Heart right ventricle (tissue), 16 donors: ENCODE results near the gene ASB13. TPM values are rescaled to one million over a fixed set of nuclear protein-coding genes. Genes with fewer than 3 reads are reported as not detected.

ENCODE experiments used
- ATAC-seq, 8 donors: fragments of 200-7000 bp; cut with Tn5 transposase; one replicate each; pipeline ENCODE4 v1.9.1; 2020; ENCODE audit warnings: mild to moderate bottlenecking in 8 of 8, moderate library complexity in 8 of 8, moderate number of reproducible peaks in 1 of 8
- DNase-seq, 2 donors: peaks; one replicate each; pipeline ENCODE4 v3.0.0-alpha.2; 2020
- H3K27ac ChIP-seq, 10 donors: fragments of 200-600 bp; sonication (generic) in 2 of 10; one replicate each; pipeline versions ENCODE4 v1.5.0 to v1.8.0; 2020 to 2022; ENCODE audit warnings: mild to moderate bottlenecking in 3 of 10
- H3K27me3 ChIP-seq, 7 donors: fragments of 200-600 bp; one replicate each; pipeline ENCODE4 v1.8.0; 2021 to 2022; ENCODE audit warnings: mild to moderate bottlenecking in 2 of 7
- H3K36me3 ChIP-seq, 9 donors: fragments of 200-600 bp; sonication (generic) in 1 of 9; one replicate each; pipeline versions ENCODE4 v1.5.0 to v1.8.0; 2020 to 2022; ENCODE audit warnings: mild to moderate bottlenecking in 2 of 9
- H3K4me1 ChIP-seq, 9 donors: fragments of 200-600 bp; sonication (generic) in 1 of 9; one replicate each; pipeline versions ENCODE4 v1.5.0 to v1.8.0; 2020 to 2022; ENCODE audit warnings: mild to moderate bottlenecking in 4 of 9
- H3K4me3 ChIP-seq, 10 donors: fragments of 200-600 bp; sonication (generic) in 2 of 10; one replicate each; pipeline versions ENCODE4 v1.5.0 to v1.8.0; 2020 to 2022; ENCODE audit warnings: mild to moderate bottlenecking in 7 of 10, moderate library complexity in 2 of 10
- H3K9me3 ChIP-seq, 11 donors: fragments of 200-600 bp in 10 of 11; sonication (generic) in 2 of 11; one replicate each; pipeline versions ENCODE4 v1.5.0 to v1.8.0; 2013 to 2022; ENCODE audit warnings: mild to moderate bottlenecking in 2 of 11, control low read depth in 1 of 11, moderate library complexity in 1 of 11
- CTCF ChIP-seq, 9 donors: fragments of 200-600 bp; sonication (generic) in 2 of 9; IDR thresholded peaks; one replicate each; pipeline versions ENCODE4 v1.5.0 to v1.8.0; 2021 to 2022; ENCODE audit warnings: antibody characterized with exemption in 9 of 9, mild to moderate bottlenecking in 5 of 9, moderate library complexity in 1 of 9
- WGBS, 2 donors: extraction: QIAGEN DNeasy Blood & Tissue Kit; methylation state at CpG; one replicate each; pipeline ENCODE4 v1.1.7; 2013; ENCODE audit warnings: inconsistent platforms in 1 of 2; 5-methylcytosine and 5-hydroxymethylcytosine counted together
- intact Hi-C, 10 donors: fragments of 100-400 bp; cut with DNase I; formaldehyde crosslinking; loops; one replicate each; pipeline versions ENCODE4 v1.11.1 to v1.14.2; 2022
- polyA plus RNA-seq, 2 donors: library from polyadenylated mRNA; stranded (reverse); fragments of 200-250 nt; gene quantifications; one replicate each; pipeline ENCODE4 v1.2.3, GENCODE V29; 2013
- total RNA-seq, 10 donors: library from RNA; stranded (reverse); fragmentation: NEBNext Ultra II Directional in 3 of 10; extraction: Animal tissue kit (Norgen Biotek cat#: 25700) in 3 of 10; gene quantifications; one replicate each; pipeline versions ENCODE4 v1.2.1 to v1.2.4, GENCODE V29; 2021 to 2023
- donor health status: Arrhythmogenic right ventricular cardiomyopathy.
- donor health status: ischemic (EF 13 %, LVEDD 7.1; RV severe dilation, severe dysfunction).
- donor health status: healthy with polysubstance abuse.
- donor health status: DM: no; HTN: yes; CAD: no.
- donor health status: DM: no; HTN: no; CAD: no.
- donor health status: ischemic (EF 25% LVEDD 6.9; RV normal size, moderate dysfunction).
- donor health status: ischemic (EF 25% LVEDD 5.7; RV mildly dilated, moderate dysfunction).
- donor health status: healthy.
- donor health status: DM: yes; HTN: yes; CAD: no.
- donor health status: Ischemic cardiomyopathy.
- donor health status: ischemic (EF 35%, LVEDD 5.7; RV mildly dilated, moderate dysfunction).
- donor health status: nonischemic (EF 11% LVEDD 7.7; RV severe dilation, severe dysfunction).
- donor health status: DM: yes; HTN: yes; CAD: no.
- donor health status: PGD.
- donor health status: ischemic (EF 29% LVEDD 5.4; RV normal size, mild dysfunction).
- donor health status: nonischemic (EF 23%, LVEDD 6.1; RV moderate dilation, normal function).

ASB13 gene
- total and polyA plus RNA-seq, 12 donors, result 8.4 to 18.0 (median 13.4) TPM

GRCh38 chr10:5645944-5646617, 20.3 kb downstream of the ASB13 start:
- no peak for TF ChIP-seq CTCF (IDR thresholded peaks at IDR 0.05)
- H3K4me3 ChIP-seq, result no peak overlapping the region
- 58 to 63% methylated on average over 21 of the region's 21 CpGs for WGBS, 2 donors
- ATAC-seq (peak; percentile 48 to 90 (median 76)), DNase-seq (peak in 1 of 2 donors; percentile 57)
- H3K9me3 ChIP-seq, result no peaks in the 10 kb centered on the region
- intact Hi-C loops, result loop anchor here in 1 of 10 donors (5.0 kb wide), 1 partner anchor 36 kb away; the partner anchor contains the start of gene TASOR2
- no peaks in the 10 kb centered on the region for H3K27me3 ChIP-seq
- peaks cover 13 to 51% (median 33%) of the 10 kb centered on the region in 9 donors for H3K4me1 ChIP-seq
- H3K27ac ChIP-seq, result peak overlapping the region; percentile 40 to 87 (median 79)
- H3K36me3 ChIP-seq, result peaks cover 0 to 61% (median 11%) of the 10 kb centered on the region in 9 donors

GRCh38 chr10:5645375-5645774, 21.0 kb downstream of the ASB13 start:
- no peak for TF ChIP-seq CTCF (IDR thresholded peaks at IDR 0.05)
- 49 to 55% methylated on average over 11 of the region's 11 CpGs for WGBS, 2 donors
- intact Hi-C loops, result loop anchor here in 1 of 10 donors (5.0 kb wide), 1 partner anchor 37 kb away; the partner anchor contains the start of gene TASOR2
- Histone ChIP-seq H3K36me3 (peaks cover 0 to 61% (median 15%) of the 10 kb centered on the region in 9 donors), H3K9me3 (no peaks in the 10 kb centered on the region), H3K27ac (peak overlapping the region; percentile 62 to 87 (median 79)), H3K4me1 (peaks cover 15 to 51% (median 33%) of the 10 kb centered on the region in 9 donors), H3K4me3 (no peak overlapping the region), H3K27me3 (no peaks in the 10 kb centered on the region)
- ATAC-seq (peak; percentile 35 to 79 (median 60)), DNase-seq (peak in 1 of 2 donors; percentile 54)

DNA sequence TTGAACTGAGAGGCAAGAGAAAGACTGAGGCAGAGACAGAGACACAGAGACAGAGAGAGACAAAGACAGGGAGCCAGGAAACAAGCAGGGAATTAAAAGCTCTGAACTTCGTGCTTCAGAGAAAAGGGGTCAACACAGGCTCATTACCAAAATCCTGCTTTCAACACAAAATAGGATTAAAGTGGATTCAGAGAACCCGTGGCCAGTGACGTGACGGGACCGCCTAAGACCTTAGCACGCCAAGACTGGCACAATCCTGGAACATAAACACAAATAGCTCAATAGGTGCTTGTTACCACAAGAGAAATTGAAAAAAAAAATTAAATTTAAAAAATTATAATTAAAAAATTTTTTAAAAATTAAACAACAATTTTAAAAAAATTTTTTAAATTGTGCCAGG, 21.5 kb downstream of the ASB13 start:
- ATAC-seq, result no peak
- Histone ChIP-seq H3K27me3 (no peaks in the 10 kb centered on the region), H3K27ac (peak overlapping the region; percentile 62 to 87 (median 79)), H3K4me3 (no peak overlapping the region), H3K36me3 (peaks cover 0 to 61% (median 20%) of the 10 kb centered on the region in 9 donors), H3K4me1 (peaks cover 15 to 51% (median 33%) of the 10 kb centered on the region in 9 donors), H3K9me3 (no peaks in the 10 kb centered on the region)
- DNase-seq, result no peak
- intact Hi-C loops, result loop anchor here in 1 of 10 donors (5.0 kb wide), 1 partner anchor 37 kb away; the partner anchor contains the start of gene TASOR2
- 85 to 91% methylated on average over 6 of the region's 6 CpGs for WGBS, 2 donors
- TF ChIP-seq CTCF (IDR thresholded peaks at IDR 0.05), result no peak

GRCh38 chr10:5643346-5644067, 22.9 kb downstream of the ASB13 start:
- no peak for TF ChIP-seq CTCF (IDR thresholded peaks at IDR 0.05)
- Histone ChIP-seq H3K4me3 (no peak overlapping the region), H3K4me1 (peaks cover 15 to 51% (median 33%) of the 10 kb centered on the region in 9 donors), H3K27me3 (no peaks in the 10 kb centered on the region), H3K27ac (peak overlapping the region in 9 of 10 donors; percentile 37 to 87 (median 81)), H3K36me3 (peaks cover 0 to 63% (median 31%) of the 10 kb centered on the region in 9 donors), H3K9me3 (no peaks in the 10 kb centered on the region)
- DNase-seq, result no peak
- ATAC-seq, result peak in 2 of 8 donors; percentile 36 to 54
- intact Hi-C loops, result no loop called here
- 53 to 62% methylated on average over 8 of the region's 8 CpGs for WGBS, 2 donors
